ENCODE data around the gene MPP2.
"Not testable (repeated sequence)": the region's sequence is repeated elsewhere in the genome, so short reads cannot be mapped to it uniquely, and the experiment has no call there.

The MPP2 gene

DNA sequence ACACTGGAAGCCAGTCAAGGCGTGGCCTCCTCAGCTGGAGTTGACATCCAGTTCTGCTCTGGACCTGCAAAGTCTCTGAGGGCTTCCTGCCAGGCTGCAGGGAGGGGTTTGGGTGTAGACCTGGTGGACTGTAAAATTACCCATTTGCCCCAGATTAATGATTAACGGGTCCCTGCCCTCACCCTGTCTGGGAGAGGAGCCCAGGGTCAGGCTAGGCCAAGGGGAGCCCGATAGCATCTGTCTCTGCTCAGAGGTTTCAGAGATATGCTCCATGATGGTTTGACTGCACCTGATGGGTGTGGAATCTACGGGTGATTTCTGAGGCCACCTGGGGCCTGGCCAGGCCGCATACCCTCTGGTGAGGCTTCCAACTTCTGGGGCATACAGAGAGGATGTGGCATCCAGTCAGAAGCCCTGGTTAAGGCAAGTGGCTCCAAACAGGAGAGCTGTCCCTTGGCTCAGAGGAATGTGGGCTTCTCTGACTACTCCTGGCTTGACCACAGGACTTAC lies 23.8 kb upstream of the MPP2 start:
- no peak for DNase-seq (ENCODE audit: low spot score)

GRCh38 chr17:43928609-43929008 lies 21.3 kb upstream of the MPP2 start:
- no peak for DNase-seq (ENCODE audit: low spot score)

GRCh38 chr17:43927929-43928328 lies 20.6 kb upstream of the MPP2 start:
- not testable (repeated sequence) for DNase-seq (ENCODE audit: low spot score)

GRCh38 chr17:43927060-43927864 lies 19.9 kb upstream of the MPP2 start:
- DNase-seq (ENCODE audit: low spot score) = no peak

DNA sequence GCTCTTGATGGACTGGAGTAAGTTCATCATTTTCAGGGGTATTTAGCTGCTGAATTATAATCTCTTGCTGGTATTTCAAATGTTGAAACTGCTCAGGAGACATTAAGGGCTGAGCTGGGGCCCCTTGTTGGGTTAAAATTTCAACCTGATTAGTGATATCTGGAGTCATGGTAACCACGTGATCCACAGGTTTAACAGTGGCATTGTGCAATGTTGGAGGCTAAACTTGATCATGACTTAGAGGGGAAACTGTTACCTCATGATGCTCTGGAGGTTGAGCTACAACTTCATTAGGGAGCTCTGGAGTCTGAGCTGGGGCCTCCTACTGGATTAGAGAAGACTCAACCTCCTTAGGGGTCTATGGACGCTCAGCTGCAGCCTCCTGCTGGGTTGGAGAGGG lies 17.2 kb upstream of the MPP2 start:
- DNase-seq (ENCODE audit: low spot score) = no peak

DNA sequence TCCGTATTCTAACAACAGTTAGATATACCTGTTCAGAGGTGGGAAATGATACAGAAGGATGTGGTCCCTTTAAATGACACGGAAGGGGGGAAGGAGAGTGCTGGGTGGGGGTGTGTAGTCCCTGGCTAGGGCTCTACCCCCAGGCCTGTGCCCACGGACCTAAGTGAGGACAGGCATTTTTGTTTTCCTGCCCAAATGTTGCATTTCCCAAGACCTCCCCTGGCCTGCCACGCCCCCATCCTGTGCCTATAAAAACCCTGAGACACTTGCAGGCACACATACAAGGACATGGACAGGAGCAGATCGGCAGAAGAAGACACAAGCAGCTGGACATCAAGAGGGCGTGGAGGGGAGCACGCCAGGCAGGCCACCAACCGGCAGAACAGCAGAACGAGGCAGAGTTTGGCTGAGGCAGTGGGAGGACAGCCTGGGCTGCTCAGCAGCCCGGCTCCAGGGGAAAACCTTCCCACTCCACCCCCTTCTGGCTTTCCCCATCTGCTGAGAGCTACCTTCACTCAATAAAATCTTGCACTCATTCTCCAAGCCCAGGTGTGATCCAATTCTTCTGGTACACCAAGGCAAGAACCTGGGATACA lies 13.3 kb upstream of the MPP2 start:
- DNase-seq (ENCODE audit: low spot score) = no peak

DNA sequence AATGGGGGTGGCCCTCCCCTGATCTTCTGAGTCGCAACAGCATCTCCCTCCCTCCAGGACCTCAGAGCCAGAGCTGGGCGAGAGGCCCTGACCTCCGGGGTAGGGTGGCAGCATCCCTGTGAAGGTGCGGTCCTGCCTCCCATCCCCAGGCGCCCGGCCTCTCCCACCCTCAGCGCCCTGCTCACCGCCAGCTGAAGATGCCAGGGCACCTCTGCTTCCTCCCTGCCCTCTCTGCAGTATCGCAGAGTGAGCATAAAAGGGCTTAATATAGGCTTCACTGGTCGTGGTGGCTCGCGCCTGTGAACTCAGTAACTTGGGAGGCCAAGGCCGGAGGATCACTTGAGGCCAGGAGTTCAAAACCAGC lies 10.7 kb upstream of the MPP2 start:
- DNase-seq (ENCODE audit: low spot score) = no peak

GRCh38 chr17:43917348-43918025 lies 10.2 kb upstream of the MPP2 start:
- DNase-seq (ENCODE audit: low spot score) = no peak

- DNase-seq (ENCODE audit: low spot score) = no peak
These were observed 9.6 kb upstream of the MPP2 start for GRCh38 chr17:43917016-43917347.

DNA sequence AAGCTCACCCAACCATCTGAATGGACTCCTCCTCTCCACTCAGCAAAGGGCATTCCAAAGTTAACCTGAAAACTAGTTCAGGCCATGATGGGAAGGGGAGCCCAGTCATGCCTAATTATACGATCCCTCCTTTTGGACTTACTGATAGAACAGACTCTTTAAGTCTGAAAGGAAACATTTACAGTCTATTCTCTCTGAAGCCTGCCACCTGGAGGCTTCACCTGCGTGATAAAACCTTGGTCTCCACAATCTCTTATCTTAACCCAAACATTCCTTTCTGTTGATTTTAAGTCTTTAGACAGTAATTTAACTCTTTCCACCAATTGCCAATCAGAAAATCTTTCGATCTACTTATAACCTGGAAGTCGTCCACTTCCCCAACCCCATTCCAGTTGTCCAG lies 9.0 kb upstream of the MPP2 start:
- DNase-seq (ENCODE audit: low spot score) = no peak

GRCh38 chr17:43915559-43915958 lies 8.2 kb upstream of the MPP2 start:
- DNase-seq (ENCODE audit: low spot score) = no peak

DNA sequence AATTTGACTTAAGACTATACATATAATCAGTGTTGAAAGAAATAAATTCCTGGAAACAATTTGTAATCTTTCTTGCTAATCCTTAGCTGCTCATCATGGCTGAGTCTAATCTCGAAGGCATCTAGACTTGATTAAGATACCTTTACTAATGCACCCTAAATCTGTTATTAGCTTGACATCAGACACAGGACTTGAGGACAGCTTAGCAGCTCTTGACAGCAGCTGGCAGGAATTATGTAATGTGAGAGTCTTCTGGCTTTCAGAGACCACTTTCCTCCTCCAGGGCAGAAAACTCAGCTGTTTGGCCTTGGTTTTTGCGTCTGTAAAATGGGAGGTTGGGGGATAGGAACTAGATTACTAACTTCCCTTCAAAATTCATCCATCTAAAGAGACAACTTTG lies 7.1 kb upstream of the MPP2 start:
- DNase-seq (ENCODE audit: low spot score) = no peak

GRCh38 chr17:43913584-43913983 lies 6.2 kb upstream of the MPP2 start:
- DNase-seq (ENCODE audit: low spot score) = no peak

- no peak for DNase-seq (ENCODE audit: low spot score)
These were observed 5.4 kb upstream of the MPP2 start for GRCh38 chr17:43912635-43913304.

GRCh38 chr17:43911904-43912303 lies 4.6 kb upstream of the MPP2 start:
- DNase-seq (ENCODE audit: low spot score) = no peak

- no peak for DNase-seq (ENCODE audit: low spot score)
These were observed 2.3 kb upstream of the MPP2 start for GRCh38 chr17:43909537-43910231.

DNA sequence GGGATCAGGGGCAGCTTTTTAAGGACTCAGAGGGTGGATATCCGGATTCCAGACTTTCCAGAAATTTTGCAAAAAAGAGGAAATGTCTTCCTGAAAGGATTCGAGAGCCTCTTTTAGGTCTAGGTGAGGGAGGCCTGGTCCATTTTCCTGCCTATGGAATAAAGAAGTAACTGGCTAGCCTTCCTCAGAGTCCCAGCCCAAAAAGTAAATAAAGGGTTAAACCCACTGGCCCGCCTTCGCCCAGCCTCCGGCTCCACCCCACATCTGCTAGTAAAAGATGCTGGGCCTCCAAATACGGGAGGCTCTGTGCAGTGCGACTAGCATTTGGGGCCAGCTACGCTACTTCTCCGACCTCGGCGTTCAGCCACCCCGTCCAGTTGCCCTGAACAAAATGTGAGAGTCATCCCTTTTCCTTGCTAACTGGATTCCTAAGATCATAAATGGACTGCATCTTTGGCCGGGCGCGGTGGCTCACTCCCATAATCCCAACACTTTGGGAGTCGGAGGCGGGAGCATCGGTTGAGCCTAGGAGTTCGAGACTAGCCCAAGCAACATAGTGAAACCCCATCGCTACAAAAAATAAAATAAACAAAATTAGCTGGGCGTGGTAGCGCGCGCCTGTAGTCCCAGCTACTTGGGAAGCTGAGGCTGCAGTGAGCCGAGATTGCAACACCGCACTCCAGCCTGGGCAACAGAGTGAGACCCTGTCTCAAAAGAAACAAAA lies 824 bp upstream of the MPP2 start:
- peak; percentile 88 for DNase-seq (ENCODE audit: low spot score)

DNA sequence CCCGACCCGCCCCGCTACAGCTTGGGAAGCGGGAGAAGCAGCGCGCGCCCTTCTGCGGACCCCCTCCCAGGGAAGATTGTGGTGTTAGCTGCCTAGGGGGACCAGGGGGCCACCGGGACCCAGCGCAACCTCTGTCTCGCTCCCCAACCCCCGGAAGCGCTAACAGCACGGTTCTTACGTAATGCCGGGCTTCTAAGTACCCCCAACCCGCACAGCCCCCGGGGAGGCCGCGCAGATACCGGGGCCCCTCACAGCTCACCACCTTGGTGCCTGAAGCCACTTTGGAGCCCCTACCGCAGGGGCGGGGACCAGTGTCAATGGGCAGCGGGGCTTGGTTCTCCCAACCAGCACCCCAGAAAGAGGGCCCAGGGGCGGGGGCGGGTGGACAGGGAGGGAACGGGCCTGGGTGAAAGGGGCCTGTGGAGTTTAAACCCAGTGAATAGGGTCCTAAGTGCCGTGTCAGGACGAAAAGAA lies 348 bp downstream of the MPP2 start:
- DNase-seq (ENCODE audit: low spot score) = no peak

DNA sequence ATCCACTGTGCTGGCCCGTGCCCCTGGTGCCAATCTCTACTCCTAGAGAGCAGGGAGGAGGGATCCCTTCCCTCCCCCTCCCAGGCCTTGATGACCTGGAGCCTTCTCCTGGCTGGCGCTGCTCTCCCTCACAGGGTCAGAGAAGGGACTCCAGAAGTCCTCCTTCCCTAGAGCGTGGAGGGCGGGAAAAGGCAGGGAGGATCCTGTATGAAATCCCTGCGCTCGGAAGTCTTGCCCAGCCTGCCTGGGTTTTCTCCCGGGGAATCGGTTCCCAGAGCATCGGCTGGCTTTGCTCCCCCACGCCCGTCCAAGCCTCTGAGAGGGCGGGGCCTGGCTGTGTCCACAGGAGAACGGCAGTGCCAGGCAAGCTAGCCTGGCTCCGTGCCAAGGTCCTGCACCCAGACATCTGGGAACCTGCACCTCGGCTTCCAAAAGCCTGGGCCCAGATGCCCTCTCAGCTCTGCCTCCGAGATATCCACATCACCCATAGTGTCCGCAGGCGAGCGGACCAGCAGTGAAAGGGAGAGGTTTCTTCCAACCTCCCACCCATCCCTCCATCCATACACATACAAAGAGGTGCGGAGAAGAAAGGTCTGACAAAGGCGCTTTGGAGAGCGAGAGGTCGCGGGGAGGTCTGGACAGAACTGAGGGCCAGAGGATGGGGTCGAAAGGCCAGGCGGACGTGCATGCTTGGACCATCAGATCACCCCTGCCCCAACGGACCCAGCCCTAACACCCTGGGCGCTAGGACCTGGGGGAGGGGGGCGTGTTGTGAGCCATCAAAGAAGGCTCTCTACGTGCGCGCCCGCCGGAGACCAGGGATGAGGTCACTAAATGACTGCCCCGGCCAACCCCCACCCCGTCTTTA lies 1.1 kb downstream of the MPP2 start:
- DNase-seq (ENCODE audit: low spot score) = peak; percentile 76

- DNase-seq (ENCODE audit: low spot score) = no peak
These were observed 1.8 kb downstream of the MPP2 start for GRCh38 chr17:43905400-43905984.
